Spleen (tissue), 11 donors: Measurements from ENCODE around the gene NRDE2. TPM values are rescaled to one million over a fixed set of nuclear protein-coding genes. Genes with fewer than 3 reads are reported as not detected.

Experiments
- DNase-seq: peaks from one replicate; pipeline ENCODE4 v3.0.0-alpha.2; 2020
- H3K27ac ChIP-seq, 8 donors: fragments of 200-600 bp; sonication (generic) in 7 of 8; 1 replicate in 4 of 8; 2 replicates in 4 of 8; pipeline versions ENCODE4 v1.5.0 to v1.8.0; 2016 to 2021; ENCODE audit warnings: inconsistent platforms in 4 of 8, mild to moderate bottlenecking in 4 of 8, moderate library complexity in 1 of 8
- H3K27me3 ChIP-seq, 7 donors: fragments of 200-600 bp; sonication (generic) in 6 of 7; replicated peaks in 1 of 7; 1 replicate in 4 of 7; 2 replicates in 3 of 7; pipeline versions ENCODE4 v1.5.0 to v1.8.0; 2016 to 2021; ENCODE audit warnings: inconsistent platforms in 3 of 7, mild to moderate bottlenecking in 1 of 7
- H3K36me3 ChIP-seq, 6 donors: fragments of 200-600 bp; sonication (generic) in 5 of 6; 1 replicate in 4 of 6; 2 replicates in 2 of 6; pipeline versions ENCODE4 v1.5.0 to v1.8.0; 2016 to 2021; ENCODE audit warnings: inconsistent platforms in 2 of 6
- H3K4me1 ChIP-seq, 6 donors: fragments of 200-600 bp; sonication (generic) in 5 of 6; 1 replicate in 3 of 6; 2 replicates in 3 of 6; pipeline versions ENCODE4 v1.5.0 to v1.8.0; 2016 to 2021; ENCODE audit warnings: inconsistent platforms in 3 of 6
- H3K4me3 ChIP-seq, 8 donors: fragments of 200-600 bp; sonication (generic) in 7 of 8; 1 replicate in 4 of 8; 2 replicates in 4 of 8; pipeline versions ENCODE4 v1.5.0 to v1.8.0; 2016 to 2021; ENCODE audit warnings: inconsistent platforms in 4 of 8, mild to moderate bottlenecking in 4 of 8, moderate library complexity in 2 of 8
- H3K9me3 ChIP-seq, 8 donors: fragments of 200-600 bp; sonication (generic) in 7 of 8; 1 replicate in 4 of 8; 2 replicates in 4 of 8; pipeline versions ENCODE4 v1.5.0 to v1.8.0; 2016 to 2021; ENCODE audit warnings: inconsistent platforms in 4 of 8
- CTCF ChIP-seq, 11 experiments: fragments of 200-600 bp in 7 of 11; fragments of 450-650 bp in 4 of 11; sonication (generic) in 4 of 11; IDR thresholded peaks in 8 of 11; conservative IDR thresholded peaks in 3 of 11; 1 replicate in 7 of 11; 2 replicates in 4 of 11; pipeline versions ENCODE4 v1.4.0 to v1.8.0; 2016 to 2021; ENCODE audit warnings: antibody characterized with exemption in 11 of 11, inconsistent platforms in 4 of 11, mild to moderate bottlenecking in 1 of 11
- POLR2A ChIP-seq, 3 donors: fragments of 450-650 bp; IDR thresholded peaks; one replicate each; pipeline ENCODE4 v1.5.1; 2017; ENCODE audit warnings: antibody characterized with exemption in 3 of 3, mild to moderate bottlenecking in 1 of 3
- POLR2AphosphoS5 ChIP-seq, 3 donors: sonication (generic); formaldehyde crosslinking; IDR thresholded peaks; one replicate each; pipeline ENCODE4 v1.5.1; 2017; ENCODE audit warnings: antibody characterized with exemption in 3 of 3
- WGBS, 5 donors: extraction: QIAGEN DNeasy Blood & Tissue Kit in 3 of 5; methylation state at CpG; one replicate each; pipeline versions ENCODE4 v1.1.5 to v1.1.7; 2013 to 2018; 5-methylcytosine and 5-hydroxymethylcytosine counted together
- intact Hi-C: fragments of 100-400 bp; cut with DNase I; formaldehyde crosslinking; loops from one replicate; pipeline ENCODE4 v1.15.0; 2023; ENCODE audit warnings: low total_unique reads
- polyA plus RNA-seq, 3 donors: library from polyadenylated mRNA; stranded (reverse); fragments of 200-250 nt; gene quantifications; one replicate each; pipeline ENCODE4 v1.2.1, GENCODE V29; 2013
- total RNA-seq, 7 donors: library from RNA; depleted of rRNA in 3 of 7; stranded (reverse); fragments of >200 nt in 3 of 7; fragmentation: NEBNext Ultra II Directional in 4 of 7; extraction: Animal tissue kit (Norgen Biotek cat#: 25700) in 4 of 7; gene quantifications; one replicate each; pipeline versions ENCODE4 v1.1.0 to v1.2.1, GENCODE V29; 2016 to 2021
- donor health status: healthy with polysubstance abuse.
- donor health status: DM: no; HTN: no; CAD: no; lungs with moderate emphysema.
- donor health status: DM: no; HTN: no; CAD: no.
- donor health status: Bipolar disorder and iron deficiency.
- donor health status: healthy.
- donor health status: DM: no; HTN: no; CAD: no.
- donor health status: DM: yes; HTN: yes; CAD: no.

Gene NRDE2
- total and polyA plus RNA-seq, 10 donors = 6.3 to 28.9 (median 17.0) TPM

- intact Hi-C loops = no loop called here
- Histone ChIP-seq H3K36me3 (no peaks in the 10 kb centered on the region), H3K27me3 (no peaks in the 10 kb centered on the region), H3K4me1 (peaks cover 7 to 18% (median 12%) of the 10 kb centered on the region in 6 donors), H3K4me3 (no peak overlapping the region), H3K27ac (no peak overlapping the region), H3K9me3 (no peaks in the 10 kb centered on the region)
- DNase-seq = no peak
- no peak for TF ChIP-seq POLR2AphosphoS5 (IDR thresholded peaks at IDR 0.05)
- no peak for TF ChIP-seq POLR2A (IDR thresholded peaks at IDR 0.05)
- TF ChIP-seq CTCF (IDR thresholded peaks at IDR 0.05 in 8 of 11, conservative IDR thresholded peaks at IDR 0.05 in 3 of 11) = no peak
- 87 to 92% (median 88%) methylated on average over 6 of the region's 6 CpGs for WGBS, 5 donors
Observed at GRCh38 chr14:90378249-90378648, 46.5 kb upstream of the NRDE2 start.

GRCh38 chr14:90375934-90376333 is 44.2 kb upstream of the NRDE2 start:
- TF ChIP-seq POLR2AphosphoS5 (IDR thresholded peaks at IDR 0.05) (no peak), POLR2A (IDR thresholded peaks at IDR 0.05) (no peak), CTCF (IDR thresholded peaks at IDR 0.05 in 8 of 11, conservative IDR thresholded peaks at IDR 0.05 in 3 of 11) (no peak)
- DNase-seq = no peak
- peaks cover 0 to 3% (median 0%) of the 10 kb centered on the region in 6 donors for H3K4me1 ChIP-seq
- no peak overlapping the region for H3K4me3 ChIP-seq
- intact Hi-C loops = no loop called here
- H3K27ac ChIP-seq = no peak overlapping the region
- WGBS, 5 donors = 82 to 93% (median 86%) methylated on average over 4 of the region's 4 CpGs
- H3K27me3 ChIP-seq = no peaks in the 10 kb centered on the region
- H3K9me3 ChIP-seq = no peaks in the 10 kb centered on the region
- no peaks in the 10 kb centered on the region for H3K36me3 ChIP-seq

GRCh38 chr14:90374813-90375212 is 43.1 kb upstream of the NRDE2 start:
- Histone ChIP-seq H3K27ac (no peak overlapping the region), H3K27me3 (no peaks in the 10 kb centered on the region)
- TF ChIP-seq POLR2AphosphoS5 (IDR thresholded peaks at IDR 0.05) = no peak
- no peak for TF ChIP-seq CTCF (IDR thresholded peaks at IDR 0.05 in 8 of 11, conservative IDR thresholded peaks at IDR 0.05 in 3 of 11)
- no peak for TF ChIP-seq POLR2A (IDR thresholded peaks at IDR 0.05)

GRCh38 chr14:90373887-90374286 is 42.1 kb upstream of the NRDE2 start:
- H3K4me1 ChIP-seq = no peaks in the 10 kb centered on the region
- 79 to 98% (median 93%) methylated on average over 6 of the region's 6 CpGs for WGBS, 5 donors
- no peak for DNase-seq
- no peak overlapping the region for H3K4me3 ChIP-seq
- H3K27me3 ChIP-seq = no peaks in the 10 kb centered on the region
- H3K27ac ChIP-seq = no peak overlapping the region
- TF ChIP-seq POLR2AphosphoS5 (IDR thresholded peaks at IDR 0.05) (no peak), POLR2A (IDR thresholded peaks at IDR 0.05) (no peak), CTCF (IDR thresholded peaks at IDR 0.05 in 8 of 11, conservative IDR thresholded peaks at IDR 0.05 in 3 of 11) (no peak)
- H3K36me3 ChIP-seq = no peaks in the 10 kb centered on the region
- intact Hi-C loops = no loop called here
- no peaks in the 10 kb centered on the region for H3K9me3 ChIP-seq

More at GRCh38 chr14:90374813-90375212, 43.1 kb upstream of the NRDE2 start:
- Histone ChIP-seq H3K4me1 (no peaks in the 10 kb centered on the region), H3K36me3 (no peaks in the 10 kb centered on the region), H3K4me3 (no peak overlapping the region), H3K9me3 (no peaks in the 10 kb centered on the region)
- WGBS, 5 donors = 94 to 99% (median 96%) methylated on average over 4 of the region's 4 CpGs
- intact Hi-C loops = no loop called here
- no peak for DNase-seq
